HepG2 (cell line): ENCODE measurements around the gene NIN.

Experiments used
- CBX5 ChIP-seq: sonication (generic); formaldehyde crosslinking; IDR thresholded peaks from 2 replicates; pipeline ENCODE4 v1.4.0; 2020; ENCODE audit warnings: missing genetic modification reagents, borderline replicate concordance
- JUND ChIP-seq: sonication (generic); formaldehyde crosslinking; IDR thresholded peaks from 2 replicates; pipeline ENCODE4 v1.8.0; 2022; ENCODE audit warnings: mild to moderate bottlenecking, missing genetic modification reagents
- RXRA ChIP-seq: sonication (generic); formaldehyde crosslinking; IDR thresholded peaks from 2 replicates; pipeline ENCODE4 v1.5.1; 2020; ENCODE audit warnings: missing genetic modification reagents
- ZNF17 ChIP-seq: sonication (generic); formaldehyde crosslinking; IDR thresholded peaks from 2 replicates; pipeline ENCODE4 v1.5.0; 2020; ENCODE audit warnings: mild to moderate bottlenecking, missing genetic modification reagents
- ZNF569 ChIP-seq: sonication (generic); formaldehyde crosslinking; IDR thresholded peaks from 2 replicates; pipeline ENCODE4 v1.5.0; 2020; ENCODE audit warnings: mild to moderate bottlenecking, missing genetic modification reagents, moderate library complexity, borderline replicate concordance
- TF ChIP-seq, protein P1 (sequence below): IDR thresholded peaks from 2 replicates; pipeline ENCODE4 v1.6.1; 2016
- TF ChIP-seq, protein P2 (sequence below): sonication (generic); formaldehyde crosslinking; IDR thresholded peaks from 2 replicates; pipeline ENCODE4 v1.8.1; 2023; ENCODE audit warnings: mild to moderate bottlenecking, missing genetic modification reagents, borderline replicate concordance

DNA sequence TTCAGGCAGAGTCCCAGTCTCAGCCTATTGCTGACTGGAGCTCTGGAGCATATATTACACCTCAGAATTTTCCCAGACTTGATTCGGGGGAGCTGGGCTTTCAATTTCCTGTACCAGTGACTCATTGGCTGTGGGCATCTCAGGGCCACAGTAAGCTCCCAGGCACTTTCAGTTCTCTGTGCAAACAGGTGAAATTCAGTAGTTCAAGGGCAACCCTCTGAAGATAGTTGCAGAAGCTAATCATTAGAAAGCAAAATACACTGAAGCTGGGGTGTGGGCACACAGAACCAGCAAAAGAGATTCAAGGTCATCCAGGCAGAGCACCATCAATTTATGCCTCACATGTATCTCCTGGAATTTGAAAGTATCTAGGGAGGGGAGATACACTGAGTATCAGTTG lies 8.1 kb upstream of the NIN start:
- no peak for TF ChIP-seq ZNF569 (CRISPR knock-in tag)
- no peak for TF ChIP-seq ZNF17
- TF ChIP-seq RXRA = peak; percentile 59; the same call in 1 of the 2 replicates
- TF ChIP-seq, protein P1, sequence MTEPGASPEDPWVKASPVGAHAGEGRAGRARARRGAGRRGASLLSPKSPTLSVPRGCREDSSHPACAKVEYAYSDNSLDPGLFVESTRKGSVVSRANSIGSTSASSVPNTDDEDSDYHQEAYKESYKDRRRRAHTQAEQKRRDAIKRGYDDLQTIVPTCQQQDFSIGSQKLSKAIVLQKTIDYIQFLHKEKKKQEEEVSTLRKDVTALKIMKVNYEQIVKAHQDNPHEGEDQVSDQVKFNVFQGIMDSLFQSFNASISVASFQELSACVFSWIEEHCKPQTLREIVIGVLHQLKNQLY (CRISPR knock-in tag) = no peak
- no peak for TF ChIP-seq CBX5 (CRISPR knock-in tag)
- TF ChIP-seq JUND = no peak
- TF ChIP-seq, protein P2, sequence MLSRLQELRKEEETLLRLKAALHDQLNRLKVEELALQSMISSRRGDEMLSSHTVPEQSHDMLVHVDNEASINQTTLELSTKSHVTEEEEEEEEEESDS (CRISPR knock-in tag) = no peak
